ENCODE results near the gene SETD1B. TPM values are rescaled to one million over a fixed set of nuclear protein-coding genes. Genes with fewer than 3 reads are reported as not detected.

Gene SETD1B
- total and polyA plus RNA-seq, 9 donors, result 6.2 to 44.6 (median 28.6) TPM

DNA sequence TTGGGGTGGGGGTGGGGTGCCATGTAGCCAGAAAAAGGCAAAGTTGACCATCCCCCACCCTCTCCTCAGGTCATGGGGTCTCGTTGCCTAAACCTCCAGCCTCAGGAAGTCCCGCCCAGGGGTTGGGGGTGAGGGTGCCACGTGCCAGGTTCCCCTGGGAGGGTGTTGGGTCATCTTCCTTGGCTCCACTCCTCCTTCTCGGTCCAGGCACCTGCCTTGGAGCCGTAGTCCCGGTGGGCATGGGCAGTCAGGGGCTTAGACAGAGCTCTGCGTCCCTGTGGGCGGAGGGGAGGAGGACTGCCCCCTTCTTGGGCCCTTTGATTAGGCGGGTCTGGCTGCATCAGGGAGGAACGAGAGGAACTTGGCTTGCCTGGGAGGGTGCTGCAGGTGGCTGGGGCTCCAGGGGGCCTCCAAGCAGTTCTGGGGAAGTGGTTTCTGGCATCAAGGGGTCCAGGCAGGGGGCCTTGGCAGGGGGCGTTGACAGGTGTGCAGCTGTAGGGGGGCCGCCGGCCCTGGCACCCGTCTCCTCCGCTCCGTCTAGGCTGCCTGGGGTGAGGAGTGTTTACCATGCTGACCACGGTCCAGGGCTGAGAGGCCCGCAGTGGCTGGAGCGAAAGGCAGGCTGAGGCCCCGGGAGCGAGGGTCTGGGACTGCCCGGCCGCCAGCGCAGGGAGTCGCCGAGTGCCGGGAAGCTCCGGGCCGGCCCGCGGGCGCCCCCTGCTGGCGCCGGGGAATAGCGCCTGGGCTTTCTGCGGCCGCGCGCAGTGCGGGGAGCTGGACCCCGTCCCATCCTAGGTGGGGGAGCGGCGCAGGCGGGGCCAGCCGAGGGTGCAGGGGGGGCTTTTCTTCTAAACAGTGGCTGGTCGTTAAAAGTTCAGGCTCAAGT, 7.9 kb downstream of the SETD1B start:
- intact Hi-C loops (cut with DNase I), result loop anchor here (1.0 to 2.0 kb wide), 3 partner anchors 15 to 35 kb away; no protein-coding TSS in a partner anchor
- H3K27me3 ChIP-seq, result no peaks in the 10 kb centered on the region
- peak overlapping the region; percentile 46 for H3K4me3 ChIP-seq
- peaks cover 2% of the 10 kb centered on the region for H3K4me1 ChIP-seq (ENCODE audit: insufficient read depth)
- H3K27ac ChIP-seq, result peak overlapping the region; percentile 47 to 76
- no peaks in the 10 kb centered on the region for H3K9me3 ChIP-seq
- H3K36me3 ChIP-seq, result no peaks in the 10 kb centered on the region
- TF ChIP-seq, protein P1, sequence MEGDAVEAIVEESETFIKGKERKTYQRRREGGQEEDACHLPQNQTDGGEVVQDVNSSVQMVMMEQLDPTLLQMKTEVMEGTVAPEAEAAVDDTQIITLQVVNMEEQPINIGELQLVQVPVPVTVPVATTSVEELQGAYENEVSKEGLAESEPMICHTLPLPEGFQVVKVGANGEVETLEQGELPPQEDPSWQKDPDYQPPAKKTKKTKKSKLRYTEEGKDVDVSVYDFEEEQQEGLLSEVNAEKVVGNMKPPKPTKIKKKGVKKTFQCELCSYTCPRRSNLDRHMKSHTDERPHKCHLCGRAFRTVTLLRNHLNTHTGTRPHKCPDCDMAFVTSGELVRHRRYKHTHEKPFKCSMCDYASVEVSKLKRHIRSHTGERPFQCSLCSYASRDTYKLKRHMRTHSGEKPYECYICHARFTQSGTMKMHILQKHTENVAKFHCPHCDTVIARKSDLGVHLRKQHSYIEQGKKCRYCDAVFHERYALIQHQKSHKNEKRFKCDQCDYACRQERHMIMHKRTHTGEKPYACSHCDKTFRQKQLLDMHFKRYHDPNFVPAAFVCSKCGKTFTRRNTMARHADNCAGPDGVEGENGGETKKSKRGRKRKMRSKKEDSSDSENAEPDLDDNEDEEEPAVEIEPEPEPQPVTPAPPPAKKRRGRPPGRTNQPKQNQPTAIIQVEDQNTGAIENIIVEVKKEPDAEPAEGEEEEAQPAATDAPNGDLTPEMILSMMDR (IDR thresholded peaks at IDR 0.05), result peak; percentile 96 to 98 (median 98)
- TF ChIP-seq POLR2A (IDR thresholded peaks at IDR 0.05) (no peak), EP300 (IDR thresholded peaks at IDR 0.05) (no peak)
- peak; percentile 77 to 87 (median 80) for DNase-seq
- WGBS, 3 donors, result 4 to 10% (median 6%) methylated on average over 32 to 46 of the region's 46 CpGs

DNA sequence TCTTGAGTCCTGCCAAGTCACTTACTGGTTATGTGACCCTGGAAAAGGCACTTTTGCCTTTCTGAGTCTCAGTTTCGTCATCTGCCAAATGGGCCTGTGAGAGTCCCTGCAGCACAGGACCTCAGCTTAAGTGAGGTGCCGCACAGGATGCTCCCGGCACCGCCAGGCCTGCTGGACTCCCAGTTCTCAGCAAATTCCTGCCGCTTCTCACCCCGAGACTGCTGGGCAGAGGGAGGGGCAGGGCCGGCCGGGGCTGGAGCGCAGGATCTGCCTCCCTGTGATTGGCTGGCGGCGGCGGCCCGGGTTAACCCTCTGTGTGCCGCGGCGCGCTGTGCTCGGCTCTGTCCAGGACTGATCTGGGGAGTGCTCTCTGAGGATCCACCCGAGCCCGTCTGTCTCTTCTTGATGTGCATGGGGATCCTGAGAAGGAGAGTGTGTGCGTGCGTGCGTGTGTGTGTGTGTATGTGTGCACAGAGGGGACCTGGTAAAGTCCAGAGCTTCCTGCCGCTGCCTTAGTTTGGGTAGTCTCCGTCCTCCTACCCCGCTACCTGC, 8.6 kb downstream of the SETD1B start:
- peak overlapping the region; percentile 46 for H3K4me3 ChIP-seq
- H3K4me1 ChIP-seq (ENCODE audit: insufficient read depth), result no peaks in the 10 kb centered on the region
- no peaks in the 10 kb centered on the region for H3K27me3 ChIP-seq
- H3K27ac ChIP-seq, result no peak overlapping the region
- no peaks in the 10 kb centered on the region for H3K9me3 ChIP-seq
- no peaks in the 10 kb centered on the region for H3K36me3 ChIP-seq
- TF ChIP-seq, protein P1 (IDR thresholded peaks at IDR 0.05), result peak in 1 of 3 donors; percentile 52
- no peak for TF ChIP-seq EP300 (IDR thresholded peaks at IDR 0.05)
- peak; percentile 62 to 83 (median 76) for DNase-seq
- intact Hi-C loops (cut with DNase I), result loop anchor here in 3 of 4 donors (1.0 to 2.0 kb wide), 2 partner anchors 18 to 36 kb away; no protein-coding TSS in a partner anchor
- WGBS, 3 donors, result 5 to 10% (median 8%) methylated on average over 26 of the region's 26 CpGs

DNA sequence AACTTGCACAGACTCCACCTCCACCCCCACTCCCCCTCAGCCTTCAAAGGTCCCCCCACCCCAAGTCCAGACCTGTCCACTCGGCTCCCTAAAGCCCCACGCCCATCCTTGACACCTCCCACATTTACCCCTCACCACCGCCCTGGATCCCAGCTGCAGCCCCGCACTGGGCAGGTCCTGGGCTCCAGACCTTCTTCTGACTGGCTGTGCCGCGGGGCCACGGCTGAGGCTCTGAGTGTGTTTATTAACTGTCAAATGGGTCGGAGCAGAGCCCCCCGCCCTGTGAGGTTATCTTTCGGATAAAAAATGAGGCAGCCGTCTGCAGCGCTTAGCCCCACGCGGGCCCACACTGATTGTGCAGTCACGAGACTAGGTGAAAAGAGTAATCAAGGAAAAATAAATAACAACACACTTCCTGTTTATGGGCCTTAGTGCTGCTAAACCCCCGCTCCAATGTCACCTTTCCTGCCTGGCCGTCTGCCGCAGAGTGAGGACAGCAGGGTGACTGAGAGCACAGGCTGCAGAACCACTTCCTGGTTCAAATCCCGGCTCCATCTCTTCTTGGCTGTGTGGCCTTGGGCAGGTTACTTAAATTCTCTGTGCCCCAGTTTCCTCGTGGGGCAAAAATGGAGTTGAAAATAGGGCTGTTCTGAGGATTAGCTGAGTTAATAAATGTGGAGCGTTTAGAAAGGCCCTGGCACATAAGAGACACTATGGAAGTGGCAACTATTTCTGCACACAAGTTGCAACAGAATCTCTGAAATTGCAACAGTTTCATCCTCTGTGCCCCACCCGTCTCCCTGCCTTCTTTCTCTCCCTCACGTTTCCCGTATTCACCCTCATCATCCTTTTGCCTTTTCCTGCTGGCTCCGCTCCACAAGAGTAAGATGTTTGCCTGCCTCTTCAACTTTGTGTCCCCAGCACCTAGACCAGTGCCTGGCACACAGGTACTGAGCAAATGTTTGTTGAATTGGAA, 9.4 kb downstream of the SETD1B start:
- intact Hi-C loops (cut with DNase I), result loop anchor here in 3 of 4 donors (1.0 to 2.0 kb wide), 2 partner anchors 18 to 37 kb away; no protein-coding TSS in a partner anchor
- H3K9me3 ChIP-seq, result no peaks in the 10 kb centered on the region

More for the DNA sequence above, 9.4 kb downstream of the SETD1B start:
- no peaks in the 10 kb centered on the region for H3K4me1 ChIP-seq (ENCODE audit: insufficient read depth)
- H3K27ac ChIP-seq, result no peak overlapping the region
- H3K27me3 ChIP-seq, result no peaks in the 10 kb centered on the region
- H3K4me3 ChIP-seq, result no peak overlapping the region
- H3K36me3 ChIP-seq, result no peaks in the 10 kb centered on the region
- DNase-seq, result peak in 3 of 5 donors; percentile 13 to 39 (median 23)
- WGBS, 3 donors, result 33 to 37% (median 35%) methylated on average over 25 of the region's 25 CpGs
- TF ChIP-seq EP300 (IDR thresholded peaks at IDR 0.05) (no peak), POLR2A (IDR thresholded peaks at IDR 0.05) (no peak)
- TF ChIP-seq, protein P1 (IDR thresholded peaks at IDR 0.05), result no peak
